PC-9 (cell line): Measurements from ENCODE around the gene CTIF. TPM values are rescaled to one million over a fixed set of nuclear protein-coding genes. Genes with fewer than 3 reads are reported as not detected.
A peak's percentile ranks its signal among the peaks of the same experiment; 100 is the strongest.

Experiments
- BruUV-seq: library from RNA; stranded (reverse); fragments of 400-500 nt; replicated peaks from 2 replicates; lab custom pipeline; 2021; lab: Mats Ljungman, UMichigan
- CTCF ChIA-PET: fragments of 300-600 bp; sonication (Branson Sonifier 250); formaldehyde crosslinking; loops from one replicate; lab custom pipeline; 2022; ENCODE audit warnings: antibody characterized with exemption; lab: Charles Lee
- POLR2A ChIA-PET: fragments of 300-600 bp; sonication (Branson Sonifier 250); formaldehyde crosslinking; loops from one replicate; lab custom pipeline; 2022; ENCODE audit warnings: antibody characterized with exemption; ENCODE audit not compliant: unreplicated experiment; lab: Charles Lee
- DNase-seq, 2 experiments: peaks; one replicate each; pipeline versions ENCODE4 v3.0.0 to v3.0.0-alpha.2; 2015 to 2022; ENCODE audit warnings: mixed read lengths in 1 of 2
- H2AFZ ChIP-seq: fragments of 200-600 bp; sonication (generic); 2 replicates; pipeline ENCODE4 v1.8.1; 2017; ENCODE audit warnings: antibody characterized with exemption
- H3F3A ChIP-seq: fragments of 200-600 bp; sonication (generic); 2 replicates; pipeline ENCODE4 v1.8.1; 2017; ENCODE audit warnings: antibody characterized with exemption, mild to moderate bottlenecking, low read depth; ENCODE audit not compliant: insufficient read depth
- H3K27ac ChIP-seq: fragments of 200-600 bp; sonication (generic); 2 replicates; pipeline ENCODE4 v1.6.1; 2016; ENCODE audit warnings: mixed run types
- H3K27me3 ChIP-seq: fragments of 200-600 bp; sonication (generic); 2 replicates; pipeline ENCODE4 v1.6.1; 2016; ENCODE audit warnings: low read depth, mixed run types; ENCODE audit not compliant: insufficient read depth
- H3K36me3 ChIP-seq: fragments of 200-600 bp; sonication (generic); 2 replicates; pipeline ENCODE4 v1.6.1; 2016; ENCODE audit warnings: low read depth, mixed run types
- H3K4me1 ChIP-seq: fragments of 200-600 bp; sonication (generic); replicated peaks from 2 replicates; pipeline ENCODE4 v1.6.1; 2016; ENCODE audit warnings: mixed run types; ENCODE audit not compliant: insufficient read depth
- H3K4me2 ChIP-seq: fragments of 200-600 bp; sonication (generic); 2 replicates; pipeline ENCODE4 v1.6.1; 2017; ENCODE audit warnings: mixed run types
- H3K4me3 ChIP-seq: fragments of 200-600 bp; sonication (generic); 2 replicates; pipeline ENCODE4 v1.6.1; 2016; ENCODE audit warnings: mixed run types
- H3K79me2 ChIP-seq: fragments of 200-600 bp; sonication (generic); 2 replicates; pipeline ENCODE4 v1.6.1; 2017; ENCODE audit warnings: low read depth, mixed run types
- H3K9me2 ChIP-seq: fragments of 200-600 bp; sonication (generic); 2 replicates; pipeline ENCODE4 v1.8.1; 2017; ENCODE audit warnings: mild to moderate bottlenecking; ENCODE audit not compliant: insufficient read depth
- H3K9me3 ChIP-seq: fragments of 200-600 bp; sonication (generic); 2 replicates; pipeline ENCODE4 v1.8.1; 2016; ENCODE audit warnings: low read depth; ENCODE audit not compliant: insufficient read depth
- H4K20me1 ChIP-seq: fragments of 200-600 bp; sonication (generic); 2 replicates; pipeline ENCODE4 v1.8.1; 2017; ENCODE audit not compliant: insufficient read depth
- CTCF ChIP-seq: fragments of 200-600 bp; sonication (generic); conservative IDR thresholded peaks from 2 replicates; pipeline ENCODE4 v1.6.1; 2017; ENCODE audit warnings: mixed run types, antibody characterized with exemption, mild to moderate bottlenecking, moderate library complexity
- EZH2 ChIP-seq: fragments of 200-600 bp; sonication (generic); IDR thresholded peaks from 2 replicates; pipeline ENCODE4 v1.8.0; 2017; ENCODE audit warnings: antibody characterized with exemption, low read depth
- intact Hi-C: fragments of 100-400 bp; cut with micrococcal nuclease; formaldehyde crosslinking; loops from one replicate; pipeline ENCODE4 v1.10.0; 2022; ENCODE audit not compliant: unreplicated experiment
- total RNA-seq: library from RNA; stranded (reverse); gene quantifications from 2 replicates; pipeline ENCODE4 v1.2.3, GENCODE V29; 2021

The CTIF gene
- total RNA-seq, 1 experiment from 2014 or later, result 26.2 TPM

GRCh38 chr18:48663931-48664847 is 125.4 kb downstream of the CTIF start:
- peak in 1 of 2 experiments; percentile 54 for DNase-seq
- Histone ChIP-seq H3K27ac (no peak overlapping the region), H4K20me1 (no peaks in the 10 kb centered on the region)

GRCh38 chr18:48665654-48666053 is 126.8 kb downstream of the CTIF start:
- intact Hi-C loops, result no loop called here
- H3K27me3 ChIP-seq, result no peaks in the 10 kb centered on the region
- H3K4me1 ChIP-seq, result peaks cover 33% of the 10 kb centered on the region
- H3K79me2 ChIP-seq, result no peaks in the 10 kb centered on the region
- H3F3A ChIP-seq, result peaks cover 17% of the 10 kb centered on the region
- no peak for DNase-seq
- H3K9me3 ChIP-seq, result 0 out of 2 replicates have a peak, but pooled peaks cover 5% of the 10 kb centered on the region
- no peak overlapping the region for H3K27ac ChIP-seq
- no TSS peak for BruUV-seq
- no peak for TF ChIP-seq EZH2
- no peak for TF ChIP-seq CTCF
- H3K4me2 ChIP-seq, result no peak overlapping the region
- POLR2A ChIA-PET, result no interaction called here
- no peak overlapping the region for H2AFZ ChIP-seq
- no peaks in the 10 kb centered on the region for H4K20me1 ChIP-seq
- H3K36me3 ChIP-seq, result peaks cover 5% of the 10 kb centered on the region; the same call in 1 of the 2 replicates
- no peaks in the 10 kb centered on the region for H3K9me2 ChIP-seq
- H3K4me3 ChIP-seq, result no peak overlapping the region
- CTCF ChIA-PET, result no interaction called here

More at GRCh38 chr18:48663931-48664847, 125.4 kb downstream of the CTIF start:
- BruUV-seq, result no TSS peak
- peaks cover 5% of the 10 kb centered on the region; the same call in 1 of the 2 replicates for H3K36me3 ChIP-seq
- no peak overlapping the region for H3K4me3 ChIP-seq
- H3F3A ChIP-seq, result peaks cover 17% of the 10 kb centered on the region
- no peaks in the 10 kb centered on the region for H3K9me2 ChIP-seq
- TF ChIP-seq EZH2 (no peak), CTCF (peak; percentile 92)
- H3K4me2 ChIP-seq, result no peak overlapping the region; the same call in 1 of the 2 replicates
- POLR2A ChIA-PET, result no interaction called here
- H3K4me1 ChIP-seq, result peaks cover 34% of the 10 kb centered on the region
- H2AFZ ChIP-seq, result no peak overlapping the region
- H3K9me3 ChIP-seq, result 0 out of 2 replicates have a peak, but pooled peaks cover 5% of the 10 kb centered on the region
- no peaks in the 10 kb centered on the region for H3K27me3 ChIP-seq
- CTCF ChIA-PET, result interaction anchor here (0.5 to 0.7 kb wide), 2 partner anchors 31 to 574 kb away, joined by 3 read pairs; no protein-coding TSS in a partner anchor
- intact Hi-C loops, result loop anchor here (5.0 kb wide), 3 partner anchors 42 to 642 kb away; no protein-coding TSS in a partner anchor
- no peaks in the 10 kb centered on the region for H3K79me2 ChIP-seq

- ChIA-PET POLR2A (no interaction called here), CTCF (no interaction called here)
- H3K27me3 ChIP-seq, result no peaks in the 10 kb centered on the region
- H3F3A ChIP-seq, result peaks cover 14% of the 10 kb centered on the region
- no peak overlapping the region for H3K4me2 ChIP-seq
- no peaks in the 10 kb centered on the region for H3K9me2 ChIP-seq
- DNase-seq, result no peak
- H3K4me1 ChIP-seq, result peaks cover 23% of the 10 kb centered on the region
- no peak overlapping the region for H3K27ac ChIP-seq
- intact Hi-C loops, result no loop called here
- no peaks in the 10 kb centered on the region for H4K20me1 ChIP-seq
- TF ChIP-seq EZH2 (no peak), CTCF (no peak)
- H3K4me3 ChIP-seq, result no peak overlapping the region
- no TSS peak for BruUV-seq
- peaks cover 5% of the 10 kb centered on the region; the same call in 1 of the 2 replicates for H3K36me3 ChIP-seq
- H3K79me2 ChIP-seq, result no peaks in the 10 kb centered on the region
- H2AFZ ChIP-seq, result no peak overlapping the region
- 0 out of 2 replicates have a peak, but pooled peaks cover 5% of the 10 kb centered on the region for H3K9me3 ChIP-seq
Measured at GRCh38 chr18:48666613-48667012, 127.8 kb downstream of the CTIF start.
